ENCODE data around the gene UNC5C.

- TF ChIP-seq CTCF (IDR thresholded peaks at IDR 0.05) (no peak), POLR2A (IDR thresholded peaks at IDR 0.05) (no peak)
Observed at GRCh38 chr4:95417531-95417930, 131.2 kb downstream of the UNC5C start.
